Measurements from ENCODE around the gene TFAP2C.

TFAP2C gene

DNA sequence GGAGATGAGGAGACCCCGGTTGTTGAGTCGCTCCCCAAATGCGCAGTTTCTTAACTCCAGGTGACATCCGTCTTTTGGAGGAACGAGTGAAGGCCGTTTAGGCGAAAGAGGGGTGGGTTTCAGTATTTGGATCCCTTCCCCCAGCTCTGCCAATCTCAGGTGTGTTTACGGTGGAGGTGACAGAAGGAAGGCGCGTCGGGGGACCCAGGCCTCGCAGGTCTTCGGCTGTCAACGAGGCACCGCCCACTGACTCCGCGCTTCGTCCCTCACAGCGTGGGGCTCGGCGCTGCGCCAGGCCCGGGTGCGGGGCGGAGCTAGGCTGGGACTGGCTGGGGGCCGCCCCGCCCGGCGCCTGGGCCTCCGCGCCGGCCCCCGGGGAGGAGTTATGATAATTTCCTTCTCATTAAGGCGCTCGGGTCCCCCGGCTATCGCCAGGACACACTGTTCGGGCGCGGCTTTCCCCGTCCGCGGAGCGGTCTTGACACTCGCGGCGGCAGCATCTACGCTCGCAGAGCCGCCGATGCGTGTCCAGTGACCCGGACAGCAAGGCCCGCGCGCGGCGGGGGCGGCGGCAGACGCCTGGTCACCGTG, at the start of gene TFAP2C:
TSS of gene TFAP2C (plus strand) at position 434 of the 591 bp plus-strand sequence. CDS start 239 bp downstream, outside the sequence.
- DNase-seq (ENCODE audit: low spot score), result peak; percentile 23

DNA sequence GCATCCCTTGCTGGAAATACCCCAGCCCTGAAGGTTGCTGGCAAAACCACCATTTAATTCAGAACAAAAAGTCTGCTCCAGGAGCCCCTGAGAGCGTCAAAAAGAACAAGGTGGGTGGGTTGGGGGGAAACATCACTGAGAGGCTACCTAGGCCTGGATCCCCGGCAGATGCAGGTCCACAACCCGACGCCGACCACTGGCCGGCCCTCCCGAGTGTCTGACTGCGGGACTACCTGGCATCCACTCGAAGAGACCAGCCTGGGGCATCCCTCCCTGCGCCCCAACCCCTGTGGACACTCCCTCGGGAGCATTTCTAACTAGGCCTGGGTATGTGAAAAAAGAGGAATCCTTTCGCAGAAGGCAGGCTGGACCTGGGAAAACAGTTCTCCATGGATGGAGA, 48.9 kb upstream of the TFAP2C start:
- no peak for DNase-seq (ENCODE audit: low spot score)

DNA sequence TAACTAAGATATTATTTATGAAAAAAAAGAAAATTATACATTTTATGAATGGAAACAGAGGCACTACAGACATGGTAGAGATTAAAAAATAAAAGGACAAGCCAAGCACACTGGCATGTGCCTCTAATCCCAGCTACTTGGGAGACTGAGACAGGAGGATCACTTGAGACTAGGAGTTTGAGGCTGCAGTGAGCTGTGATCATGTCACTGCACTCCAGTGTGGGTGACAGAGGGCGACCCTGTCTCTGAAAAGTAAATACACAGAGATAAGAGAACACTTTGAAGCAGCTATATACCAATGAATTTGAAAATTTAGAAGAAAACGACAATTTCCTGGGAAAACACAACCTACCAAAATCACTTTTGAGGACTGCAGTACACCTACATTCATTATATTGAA, 47.4 kb upstream of the TFAP2C start:
- DNase-seq (ENCODE audit: low spot score), result no peak

DNA sequence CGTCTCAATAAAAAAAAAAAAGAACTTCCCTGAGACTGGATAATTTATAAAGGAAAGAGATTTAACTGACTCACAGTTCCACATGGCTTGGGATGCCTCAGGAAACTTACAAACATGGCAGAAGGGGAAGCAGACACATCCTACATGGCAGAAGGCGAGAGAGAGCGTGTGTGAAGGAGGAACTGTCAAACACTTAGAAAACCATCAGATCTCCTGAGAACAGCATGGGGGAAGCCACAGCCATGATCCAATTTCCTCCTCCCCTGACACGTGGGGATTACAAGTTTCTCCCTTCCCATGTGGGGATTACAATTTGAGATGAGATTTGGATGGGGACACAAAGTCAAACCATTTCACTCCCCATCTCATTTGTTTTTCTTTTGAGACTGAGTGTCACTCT, 46.6 kb upstream of the TFAP2C start:
- peak; percentile 22 for DNase-seq (ENCODE audit: low spot score)

DNA sequence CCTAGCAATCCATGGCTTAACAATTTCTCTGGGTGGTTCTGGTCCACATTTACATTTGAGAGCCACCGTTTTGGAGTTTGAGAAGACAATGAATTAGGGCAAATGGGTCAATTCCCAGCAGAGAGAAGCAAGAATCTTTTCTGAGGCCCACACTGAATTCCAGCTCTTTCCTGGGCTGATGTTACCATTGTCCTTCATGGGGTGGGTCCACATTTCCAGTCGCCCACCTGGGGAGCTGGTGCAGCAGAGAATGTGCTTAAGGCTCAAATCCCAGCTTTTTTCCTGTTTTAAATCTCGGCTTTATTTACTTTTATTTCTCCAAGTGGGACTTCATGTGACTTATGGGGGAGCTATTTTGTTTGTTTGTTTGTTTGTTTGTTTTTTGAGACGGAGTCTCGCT, 44.2 kb upstream of the TFAP2C start:
- no peak for DNase-seq (ENCODE audit: low spot score)

DNA sequence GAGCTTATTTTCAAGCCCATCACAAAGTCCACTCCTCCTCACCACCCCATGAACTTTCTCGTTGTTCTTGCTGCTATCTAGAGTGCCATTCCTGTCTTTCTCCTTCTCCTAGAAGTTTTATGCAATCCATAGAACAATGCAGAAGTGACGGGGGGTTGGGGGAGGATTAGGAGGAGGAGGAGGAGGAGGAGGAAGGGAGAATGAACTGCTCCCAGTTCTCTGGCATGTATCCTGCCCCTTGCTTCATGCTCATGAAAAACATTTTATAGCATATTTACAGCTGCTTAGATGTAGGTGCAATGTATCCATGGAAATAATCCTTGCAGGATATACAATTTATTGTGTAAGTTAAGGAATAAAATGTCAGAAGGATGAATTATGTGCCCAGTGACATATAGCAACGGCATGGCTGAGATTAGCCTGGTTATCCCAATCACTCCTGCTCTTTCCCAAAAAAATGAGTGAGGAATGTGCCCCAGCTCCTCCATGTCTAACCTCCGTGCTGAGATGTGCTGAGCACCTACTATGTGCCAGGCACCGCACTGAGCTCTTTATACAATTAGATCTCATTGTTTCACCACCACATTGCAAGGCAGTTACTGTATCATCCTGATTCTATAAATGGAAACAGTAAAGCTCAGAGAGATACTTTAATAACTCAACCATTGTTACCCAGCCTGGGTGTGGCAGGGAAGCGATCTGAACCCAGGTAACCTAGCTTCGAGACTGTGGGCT, 41.6 kb upstream of the TFAP2C start:
- no peak for DNase-seq (ENCODE audit: low spot score)

DNA sequence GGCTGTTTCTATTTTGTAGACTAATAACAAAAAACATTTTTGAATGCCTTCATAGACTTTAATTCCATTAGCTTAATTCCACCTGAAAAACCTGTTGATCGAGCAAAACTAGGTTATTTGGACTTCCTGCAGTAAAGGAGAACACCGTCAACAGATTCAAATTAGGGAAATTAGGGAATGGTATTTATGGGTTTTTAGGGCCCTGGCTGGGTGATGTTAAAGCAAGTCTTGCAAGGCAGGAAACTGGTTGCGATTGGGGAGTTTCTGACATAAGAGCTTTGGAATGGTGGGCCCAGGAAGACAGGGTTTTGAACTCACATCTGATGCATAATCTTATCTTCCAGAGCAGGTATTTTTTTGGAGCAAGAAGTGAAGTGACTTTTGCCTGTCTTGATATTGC, 40.1 kb upstream of the TFAP2C start:
- no peak for DNase-seq (ENCODE audit: low spot score)

DNA sequence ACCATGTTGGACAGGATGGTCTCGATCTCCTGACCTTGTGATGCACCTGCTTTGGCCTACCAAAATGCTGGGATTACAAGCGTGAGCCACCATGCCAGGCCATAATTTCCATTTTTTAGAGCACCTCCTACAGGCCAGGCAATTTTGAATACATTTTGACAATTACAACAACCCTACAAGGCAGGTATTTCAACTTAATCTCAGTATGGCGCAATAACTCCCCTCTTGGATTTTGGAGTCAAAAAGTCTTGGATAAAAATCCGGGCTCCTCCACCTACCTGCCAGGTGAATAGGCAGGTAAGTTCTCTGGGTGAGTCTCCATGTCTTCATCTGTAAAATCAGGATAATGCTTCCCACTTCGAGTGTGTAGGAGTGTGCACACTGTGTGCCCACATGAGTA, 39.5 kb upstream of the TFAP2C start:
- DNase-seq (ENCODE audit: low spot score), result no peak

DNA sequence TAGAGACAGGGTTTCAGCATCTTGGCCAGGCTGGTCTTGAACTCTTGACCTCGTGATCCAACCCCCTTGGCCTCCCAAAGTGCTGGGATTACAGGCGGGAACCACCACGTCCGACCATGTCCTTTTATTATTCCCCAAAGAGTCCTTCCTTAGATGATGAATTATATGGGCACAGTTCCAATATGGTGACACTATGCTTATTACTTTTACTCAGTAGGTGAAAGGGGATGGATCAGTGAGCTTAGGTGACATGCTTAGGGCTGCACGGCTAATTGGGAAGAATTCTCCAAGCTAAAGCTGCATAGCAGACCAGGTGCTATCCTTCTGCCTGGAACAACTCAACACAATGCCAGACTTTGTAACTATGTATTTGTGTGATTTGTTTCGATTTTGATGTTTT, 38.2 kb upstream of the TFAP2C start:
- DNase-seq (ENCODE audit: low spot score), result no peak

DNA sequence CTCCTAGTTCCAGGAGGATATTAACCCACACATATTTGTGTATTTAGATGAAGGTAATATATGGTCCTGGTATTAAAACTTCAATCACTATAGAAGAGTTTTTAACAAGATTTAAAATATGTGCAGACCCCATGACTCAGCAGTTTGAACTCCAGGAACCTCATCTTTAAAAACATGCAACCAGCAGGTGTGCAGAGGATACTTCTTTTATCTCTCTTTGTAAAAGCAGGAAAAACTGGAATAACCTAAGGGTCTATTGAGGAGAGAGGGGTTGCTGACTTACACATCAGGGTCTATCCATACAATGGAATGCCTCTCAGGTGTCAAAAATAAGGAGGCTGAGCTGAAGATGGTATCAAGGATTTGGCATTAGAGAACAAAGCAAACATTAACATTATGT, 36.9 kb upstream of the TFAP2C start:
- no peak for DNase-seq (ENCODE audit: low spot score)

DNA sequence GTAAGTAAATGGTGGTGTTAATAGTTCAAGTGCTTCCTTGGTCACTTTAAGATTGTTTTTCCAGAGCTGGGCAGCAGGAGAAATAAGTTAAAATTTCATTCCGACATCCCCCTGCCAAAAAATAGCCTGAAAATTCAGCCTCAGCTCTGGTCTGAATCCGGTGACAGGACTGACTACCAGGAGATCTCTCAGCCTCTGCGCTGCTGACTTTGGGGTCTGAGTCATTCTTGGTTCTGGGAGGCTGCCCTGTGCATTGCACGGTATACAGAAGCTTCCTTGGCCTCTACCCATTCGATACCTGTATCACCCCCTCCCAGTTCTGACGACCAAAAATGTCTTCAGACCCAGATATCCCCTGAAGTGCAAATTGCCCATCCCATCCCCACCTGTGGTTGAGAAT, 36.3 kb upstream of the TFAP2C start:
- DNase-seq (ENCODE audit: low spot score), result no peak

DNA sequence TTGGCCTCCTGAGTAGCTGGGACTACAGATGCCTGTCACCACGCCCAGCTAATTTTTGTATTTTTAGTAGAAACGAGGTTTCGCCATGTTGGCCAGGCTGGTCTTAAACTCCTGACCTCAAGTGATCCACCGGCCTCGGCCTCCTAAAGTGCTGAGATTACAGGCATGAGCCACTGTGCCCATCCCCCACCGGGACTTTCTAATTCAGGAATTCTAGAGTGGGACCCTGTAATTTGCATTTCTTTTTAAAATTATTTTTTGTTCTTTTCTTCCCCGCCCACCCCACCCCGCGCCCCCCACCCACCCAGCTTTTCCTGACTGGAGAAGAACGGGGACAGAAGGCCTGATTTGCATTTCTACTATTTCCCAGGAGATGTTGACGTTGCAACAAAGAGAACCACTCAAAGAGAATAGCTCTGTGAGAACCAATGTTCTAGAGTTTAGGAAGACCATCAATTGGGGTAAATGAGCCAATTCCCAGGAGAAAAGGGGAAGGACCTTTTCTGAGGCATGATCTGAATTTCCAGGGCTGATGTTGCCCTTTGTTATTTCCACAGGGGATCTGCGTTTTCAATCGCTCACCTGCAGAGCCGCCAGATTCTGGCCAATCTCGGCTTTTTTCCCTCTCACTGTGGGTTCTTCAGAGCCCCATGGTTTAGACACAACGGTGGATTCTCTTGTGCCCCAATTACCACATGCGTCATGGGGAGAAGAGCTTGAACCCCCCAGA, 33.2 kb upstream of the TFAP2C start:
- no peak for DNase-seq (ENCODE audit: low spot score)

DNA sequence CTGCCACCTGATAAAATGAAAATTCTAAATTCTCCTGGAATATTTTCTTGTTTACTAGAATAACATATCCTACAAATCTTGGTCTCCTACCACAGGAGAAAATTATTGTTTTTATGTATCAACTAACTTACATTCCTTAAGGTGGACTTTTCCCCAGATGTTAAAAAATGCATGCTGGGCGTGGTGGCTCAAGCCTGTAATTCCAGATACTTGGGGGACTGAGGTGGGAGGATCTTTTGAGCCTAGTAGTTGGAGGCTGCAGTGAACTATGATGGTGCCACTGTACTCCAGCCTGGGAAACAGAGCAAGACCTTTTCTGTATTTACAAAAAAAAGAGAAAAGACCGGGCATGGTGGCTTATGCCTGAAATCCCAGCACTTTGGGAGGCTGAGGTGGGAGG, 27.9 kb upstream of the TFAP2C start:
- DNase-seq (ENCODE audit: low spot score), result no peak

DNA sequence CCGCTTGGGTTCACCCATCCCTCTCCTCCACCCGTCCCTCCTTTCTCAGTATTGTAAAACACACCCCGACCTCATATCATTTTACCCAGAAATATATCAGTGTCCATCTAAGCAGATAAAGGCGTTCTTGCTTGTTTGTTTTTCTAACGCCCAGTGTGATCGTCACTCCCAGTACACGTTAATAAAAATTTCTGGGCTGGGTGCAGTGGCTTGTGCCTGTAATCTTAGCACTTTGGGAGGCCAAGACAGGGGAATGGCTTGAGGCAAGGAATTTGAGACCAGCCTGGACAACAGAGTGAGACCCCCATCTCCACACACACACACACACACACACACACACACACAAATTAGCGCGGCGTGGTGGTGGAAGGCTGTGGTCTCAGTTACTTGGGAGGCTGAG, 24.4 kb upstream of the TFAP2C start:
- DNase-seq (ENCODE audit: low spot score), result no peak

DNA sequence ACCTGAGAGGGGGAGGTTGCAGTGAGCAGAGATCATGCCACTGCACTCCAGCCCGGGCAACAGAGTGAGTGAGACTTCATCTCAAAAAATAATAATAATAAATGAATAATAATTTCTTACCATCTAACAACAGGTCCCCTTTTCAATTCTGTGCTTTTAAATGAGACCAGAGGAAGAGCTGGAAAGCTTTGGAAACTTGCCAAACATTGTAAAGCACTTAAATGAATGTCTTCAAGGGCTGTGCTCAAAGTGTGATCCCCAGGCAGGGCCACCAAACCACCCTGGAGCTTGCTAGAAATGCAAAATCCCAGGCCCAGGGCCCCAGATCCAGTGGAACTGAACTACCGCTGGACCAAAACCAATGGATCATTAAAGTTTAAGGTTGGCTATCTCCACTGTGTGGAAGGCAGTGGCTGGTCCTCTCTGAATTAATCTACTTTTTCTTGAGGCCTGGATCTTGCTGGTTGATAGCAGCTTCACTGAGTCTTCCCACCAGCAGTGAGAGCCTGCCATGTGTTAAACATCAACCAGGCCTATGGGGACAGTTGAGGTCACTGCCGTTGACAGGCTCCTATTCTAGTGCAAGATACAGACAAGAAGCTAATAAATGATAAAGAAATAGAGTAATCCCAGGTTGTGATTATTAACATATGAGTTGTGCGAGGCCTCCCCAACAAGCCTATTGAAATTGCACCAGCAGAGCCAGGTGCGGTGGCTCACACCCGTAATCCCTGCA, 23.7 kb upstream of the TFAP2C start:
- no peak for DNase-seq (ENCODE audit: low spot score)

DNA sequence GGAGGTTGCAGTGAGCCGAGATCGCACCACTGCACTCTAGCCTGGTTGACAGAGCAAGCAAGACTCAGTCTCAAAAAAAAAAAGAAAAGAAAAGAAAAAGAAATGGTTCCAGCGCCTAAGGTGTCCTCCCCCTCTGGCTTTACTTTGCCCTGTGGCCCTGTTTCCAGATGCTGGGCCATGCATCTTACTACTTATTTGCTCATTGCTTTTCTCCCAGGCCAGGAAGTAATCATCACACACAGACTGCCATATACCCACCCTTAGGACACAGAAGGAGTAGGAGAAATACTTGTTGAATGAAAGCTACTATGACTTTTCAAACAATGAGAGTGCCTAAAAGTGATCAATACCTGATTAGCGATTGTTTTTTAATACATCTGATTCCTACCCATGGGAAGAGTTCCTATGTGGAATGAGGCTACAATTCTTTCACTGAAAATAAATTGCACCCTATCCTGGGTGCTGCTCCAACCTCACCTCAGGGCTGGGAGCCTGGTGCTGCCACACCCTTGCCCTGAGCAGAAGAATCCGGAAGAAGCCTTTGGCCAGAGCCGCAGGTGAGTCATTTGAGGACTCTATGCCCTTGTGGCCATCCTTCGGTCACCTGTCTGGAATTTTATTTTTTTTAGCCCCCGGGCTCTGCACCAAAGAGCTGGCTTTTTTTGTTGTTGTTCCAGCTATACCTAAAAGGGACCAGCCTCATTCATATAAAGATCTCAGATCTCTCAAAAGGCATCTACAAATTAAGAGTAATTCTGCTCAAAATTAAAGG, 22.7 kb upstream of the TFAP2C start:
- DNase-seq (ENCODE audit: low spot score), result no peak

DNA sequence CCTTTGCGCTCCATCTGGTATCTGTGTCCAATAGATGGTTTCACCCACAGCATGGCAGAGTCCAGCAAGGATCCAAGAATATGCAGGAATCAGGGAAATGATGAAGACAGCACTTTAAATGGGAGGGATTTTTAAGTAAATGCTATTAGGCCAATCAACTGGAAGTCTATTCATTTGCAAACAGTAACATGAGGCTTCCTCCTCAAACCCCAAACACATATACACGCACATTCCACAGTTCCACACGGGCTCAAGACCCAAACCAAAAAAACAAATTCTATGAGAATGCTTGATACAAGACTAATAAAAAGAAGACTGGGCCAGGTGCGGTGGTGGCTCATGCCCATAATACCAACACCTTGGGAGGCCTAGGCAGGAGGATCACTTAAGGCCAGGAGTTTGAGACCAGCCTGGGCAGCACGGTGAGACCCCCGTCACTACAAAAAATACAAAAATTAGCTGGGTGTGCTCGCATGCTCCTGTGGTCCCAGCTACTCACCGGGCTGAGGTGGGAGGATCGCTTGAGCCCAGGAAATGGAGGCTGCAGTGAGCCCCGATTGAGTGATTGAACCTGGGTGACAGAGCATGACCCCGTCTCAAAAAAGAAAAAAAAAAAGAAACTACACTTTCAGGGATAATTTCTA, 21.9 kb upstream of the TFAP2C start:
- DNase-seq (ENCODE audit: low spot score), result no peak

DNA sequence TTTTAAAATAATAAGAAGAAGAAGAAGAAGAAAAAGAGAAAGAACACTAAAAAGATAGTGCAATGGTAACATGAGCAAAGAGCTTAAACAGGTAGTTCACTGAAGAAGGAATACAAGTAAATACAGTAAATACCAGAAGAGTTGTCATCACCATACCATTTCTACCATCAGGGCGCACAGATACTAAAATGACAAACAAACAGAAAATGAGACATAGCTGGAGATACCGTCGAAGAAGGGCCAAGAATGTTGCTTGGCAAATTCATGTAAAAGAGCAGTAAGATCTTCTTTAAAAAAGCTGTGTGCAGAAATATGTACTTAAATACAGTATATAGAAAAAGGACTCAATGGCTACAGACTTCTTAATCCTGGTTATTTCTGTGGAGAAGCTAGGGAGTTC, 20.7 kb upstream of the TFAP2C start:
- no peak for DNase-seq (ENCODE audit: low spot score)

DNA sequence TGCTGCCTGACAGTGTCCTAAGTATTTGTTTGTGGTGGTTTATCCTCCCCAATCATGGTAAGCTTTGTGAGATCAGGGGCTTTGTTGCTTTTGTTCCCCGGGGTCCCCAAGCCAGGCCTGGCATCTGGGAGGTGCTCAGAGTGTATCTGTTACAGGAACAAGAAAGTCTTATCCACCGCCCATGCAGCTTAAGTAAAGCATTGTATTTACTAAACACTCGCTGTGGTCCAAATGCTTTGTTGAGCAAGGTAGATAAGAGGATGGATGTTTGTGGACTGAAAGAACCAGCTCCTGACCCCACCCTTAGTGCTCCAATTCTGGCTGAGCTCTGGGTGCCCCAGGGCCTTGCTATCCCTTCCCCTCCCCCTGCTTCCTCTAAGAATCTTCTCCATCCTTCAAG, 19.8 kb upstream of the TFAP2C start:
- DNase-seq (ENCODE audit: low spot score), result no peak

DNA sequence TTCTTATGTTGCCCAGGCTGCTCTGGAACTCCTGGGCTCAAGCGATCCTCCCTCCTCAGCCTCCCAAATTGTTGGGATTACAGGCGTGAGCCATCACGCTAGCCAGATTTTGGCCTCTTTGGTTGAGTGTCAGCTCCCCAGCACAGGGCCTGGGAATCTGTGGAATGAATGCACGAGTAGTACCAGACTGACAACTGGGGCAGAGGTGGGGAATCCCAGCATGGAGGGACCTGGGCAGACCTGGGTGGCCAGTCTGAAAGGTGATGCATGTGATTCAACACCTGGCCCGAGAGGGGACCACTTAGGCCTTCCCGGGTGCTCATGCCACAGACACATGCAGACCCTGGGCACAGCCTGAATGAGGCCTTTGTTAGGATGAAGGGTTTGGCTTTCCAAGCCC, 19.0 kb upstream of the TFAP2C start:
- no peak for DNase-seq (ENCODE audit: low spot score)

DNA sequence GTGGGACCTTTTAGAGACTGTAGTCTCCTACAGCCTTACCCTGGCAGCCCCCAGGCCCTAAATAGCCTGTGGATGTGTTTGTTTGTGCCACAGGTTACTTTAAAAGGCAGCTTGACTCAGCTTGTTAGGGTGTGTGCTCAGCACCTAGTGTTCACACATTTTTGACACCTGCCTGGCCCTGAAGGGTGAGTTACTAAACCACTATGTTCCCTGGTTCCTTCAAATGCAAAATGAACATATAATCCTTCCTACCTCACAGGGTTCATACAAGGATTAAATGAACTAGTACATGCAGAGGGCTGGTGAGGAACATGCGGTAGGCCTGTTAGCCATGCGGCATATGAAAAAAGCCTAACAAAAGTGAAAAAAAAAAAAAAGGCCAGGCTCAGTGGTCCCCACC, 14.9 kb upstream of the TFAP2C start:
- no peak for DNase-seq (ENCODE audit: low spot score)
